ENCODE data around the gene CIB4. TPM values are rescaled to one million over a fixed set of nuclear protein-coding genes. Genes with fewer than 3 reads are reported as not detected.

The CIB4 gene
- total and polyA plus RNA-seq, 2 of the 4 experiments (the other 2 are of a cell fraction): not detected

DNA sequence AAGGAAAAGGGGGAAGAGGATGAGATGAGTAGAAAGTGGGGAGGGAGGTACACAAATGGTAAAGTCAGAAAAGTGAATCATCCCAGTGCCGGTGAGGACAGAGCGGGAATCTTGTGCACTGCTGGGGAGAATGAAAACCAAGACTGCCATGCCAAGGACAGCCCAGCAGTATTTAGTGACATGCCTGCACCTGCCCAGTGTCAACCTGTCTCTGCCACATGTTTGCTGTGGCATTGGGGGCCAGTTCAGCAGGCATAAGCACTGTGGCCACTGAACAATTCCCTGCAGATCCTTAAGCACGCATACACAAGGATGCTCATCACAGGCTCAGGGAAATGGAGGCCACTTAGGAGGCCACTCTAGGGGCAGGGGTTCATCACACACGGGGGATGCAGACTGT lies 46.2 kb upstream of the CIB4 start:
- Histone ChIP-seq H3K27me3 (ENCODE audit: control insufficient read depth, insufficient read depth, low read length) (peaks cover 78% of the 10 kb centered on the region), H2BK120ac (ENCODE audit: low read depth, low read length) (no peak overlapping the region), H3K14ac (replicated peaks; ENCODE audit: low read depth, low read length) (no peak overlapping the region), H2BK5ac (ENCODE audit: low read depth, low read length, poor library complexity, severe bottlenecking) (no peak overlapping the region), H3K9me1 (ENCODE audit: insufficient read depth, low read length) (no peaks in the 10 kb centered on the region), H2BK20ac (ENCODE audit: low read depth, low read length) (no peak overlapping the region), H3K18ac (ENCODE audit: low read depth, low read length) (no peak overlapping the region), H4K91ac (ENCODE audit: insufficient read depth, low read depth, low read length) (no peak overlapping the region), H3K4me2 (ENCODE audit: low read depth, low read length) (no peak overlapping the region), H3K9ac (ENCODE audit: low read depth, low read length) (no peak overlapping the region), H4K20me1 (ENCODE audit: insufficient read depth, low read length) (no peaks in the 10 kb centered on the region), H3K4ac (ENCODE audit: low read depth, low read length) (no peak overlapping the region), H4K8ac (ENCODE audit: low read depth in 2 of 2, low read length in 2 of 2) (no peak overlapping the region), H2AK9ac (replicated peaks; ENCODE audit: low read depth, low read length, poor library complexity) (no peak overlapping the region), H2AK5ac (ENCODE audit: low read depth, low read length) (no peak overlapping the region), H3K23ac (ENCODE audit: low read depth, low read length) (no peak overlapping the region), H4K5ac (ENCODE audit: low read depth, low read length) (no peak overlapping the region), H3K56ac (ENCODE audit: extremely low read depth, insufficient read depth, low read length) (no peak overlapping the region), H3K4me3 (ENCODE audit: insufficient read depth, low read depth, low read length) (no peak overlapping the region), H3K36me3 (ENCODE audit: control insufficient read depth, insufficient read depth, low read length) (no peaks in the 10 kb centered on the region), H3K27ac (ENCODE audit: insufficient read depth, low read length) (no peak overlapping the region), H2BK15ac (ENCODE audit: low read depth, low read length) (no peak overlapping the region), H3K9me3 (ENCODE audit: control insufficient read depth, insufficient read depth, low read length) (no peaks in the 10 kb centered on the region), H3K4me1 (ENCODE audit: control insufficient read depth, insufficient read depth, low read length) (no peaks in the 10 kb centered on the region), H2AFZ (replicated peaks; ENCODE audit: low read length, poor library complexity) (no peak overlapping the region), H3K79me1 (ENCODE audit: low read depth in 1 of 2, low read length in 2 of 2) (no peaks in the 10 kb centered on the region)
- no peak for ATAC-seq (ENCODE audit: low read depth)
- DNase-seq: no peak
- no TSS peak for BruUV-seq (replicated peaks)
- dilution Hi-C loops (cut with HindIII; ENCODE audit: low sequenced_read_pairs, unreplicated experiment): no loop called here
- WGBS, 2 experiments (ENCODE audit: extremely low coverage in 2 of 2, insufficient read length in 1 of 2): 50% methylated on average over 2 of the region's 4 CpGs; no CpG with 5 or more reads in 1 of the 2 experiments
- in situ Hi-C loops (cut with MboI; ENCODE audit: low sequenced_read_pairs): no loop called here
- POLR2A ChIA-PET (ENCODE audit: unreplicated experiment): no interaction called here
- TF ChIP-seq MAZ (IDR thresholded peaks at IDR 0.05; ENCODE audit: borderline replicate concordance, low read depth, low read length): no peak
- no peak for TF ChIP-seq MAFK (IDR thresholded peaks at IDR 0.05; ENCODE audit: low read depth, low read length)
- TF ChIP-seq CHD1 (IDR thresholded peaks at IDR 0.05; ENCODE audit: low read depth, low read length): no peak
- TF ChIP-seq, protein P1, sequence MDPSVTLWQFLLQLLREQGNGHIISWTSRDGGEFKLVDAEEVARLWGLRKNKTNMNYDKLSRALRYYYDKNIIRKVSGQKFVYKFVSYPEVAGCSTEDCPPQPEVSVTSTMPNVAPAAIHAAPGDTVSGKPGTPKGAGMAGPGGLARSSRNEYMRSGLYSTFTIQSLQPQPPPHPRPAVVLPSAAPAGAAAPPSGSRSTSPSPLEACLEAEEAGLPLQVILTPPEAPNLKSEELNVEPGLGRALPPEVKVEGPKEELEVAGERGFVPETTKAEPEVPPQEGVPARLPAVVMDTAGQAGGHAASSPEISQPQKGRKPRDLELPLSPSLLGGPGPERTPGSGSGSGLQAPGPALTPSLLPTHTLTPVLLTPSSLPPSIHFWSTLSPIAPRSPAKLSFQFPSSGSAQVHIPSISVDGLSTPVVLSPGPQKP (IDR thresholded peaks at IDR 0.05; ENCODE audit: borderline replicate concordance, low read depth, low read length): no peak
- TF ChIP-seq FOS (IDR thresholded peaks at IDR 0.05; ENCODE audit: low read depth, low read length): no peak
- TF ChIP-seq NFE2L2 (IDR thresholded peaks at IDR 0.05; ENCODE audit: low read depth, low read length): no peak
- no peak for TF ChIP-seq CEBPB (IDR thresholded peaks at IDR 0.05; ENCODE audit: low read depth, low read length)
- no peak for TF ChIP-seq SMC3 (IDR thresholded peaks at IDR 0.05; ENCODE audit: low read depth, low read length)
- TF ChIP-seq RFX5 (IDR thresholded peaks at IDR 0.05; ENCODE audit: low read depth, low read length): no peak
- TF ChIP-seq MXI1 (IDR thresholded peaks at IDR 0.05; ENCODE audit: borderline replicate concordance, low read depth, low read length): no peak
- TF ChIP-seq, protein P2, sequence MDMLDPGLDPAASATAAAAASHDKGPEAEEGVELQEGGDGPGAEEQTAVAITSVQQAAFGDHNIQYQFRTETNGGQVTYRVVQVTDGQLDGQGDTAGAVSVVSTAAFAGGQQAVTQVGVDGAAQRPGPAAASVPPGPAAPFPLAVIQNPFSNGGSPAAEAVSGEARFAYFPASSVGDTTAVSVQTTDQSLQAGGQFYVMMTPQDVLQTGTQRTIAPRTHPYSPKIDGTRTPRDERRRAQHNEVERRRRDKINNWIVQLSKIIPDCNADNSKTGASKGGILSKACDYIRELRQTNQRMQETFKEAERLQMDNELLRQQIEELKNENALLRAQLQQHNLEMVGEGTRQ (IDR thresholded peaks at IDR 0.05; ENCODE audit: low read depth, low read length): no peak
- TF ChIP-seq, protein P3, sequence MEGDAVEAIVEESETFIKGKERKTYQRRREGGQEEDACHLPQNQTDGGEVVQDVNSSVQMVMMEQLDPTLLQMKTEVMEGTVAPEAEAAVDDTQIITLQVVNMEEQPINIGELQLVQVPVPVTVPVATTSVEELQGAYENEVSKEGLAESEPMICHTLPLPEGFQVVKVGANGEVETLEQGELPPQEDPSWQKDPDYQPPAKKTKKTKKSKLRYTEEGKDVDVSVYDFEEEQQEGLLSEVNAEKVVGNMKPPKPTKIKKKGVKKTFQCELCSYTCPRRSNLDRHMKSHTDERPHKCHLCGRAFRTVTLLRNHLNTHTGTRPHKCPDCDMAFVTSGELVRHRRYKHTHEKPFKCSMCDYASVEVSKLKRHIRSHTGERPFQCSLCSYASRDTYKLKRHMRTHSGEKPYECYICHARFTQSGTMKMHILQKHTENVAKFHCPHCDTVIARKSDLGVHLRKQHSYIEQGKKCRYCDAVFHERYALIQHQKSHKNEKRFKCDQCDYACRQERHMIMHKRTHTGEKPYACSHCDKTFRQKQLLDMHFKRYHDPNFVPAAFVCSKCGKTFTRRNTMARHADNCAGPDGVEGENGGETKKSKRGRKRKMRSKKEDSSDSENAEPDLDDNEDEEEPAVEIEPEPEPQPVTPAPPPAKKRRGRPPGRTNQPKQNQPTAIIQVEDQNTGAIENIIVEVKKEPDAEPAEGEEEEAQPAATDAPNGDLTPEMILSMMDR (conservative IDR thresholded peaks at IDR 0.05; ENCODE audit: low read depth, low read length): no peak
- TF ChIP-seq POLR2A (IDR thresholded peaks at IDR 0.05; ENCODE audit: low read depth, low read length): no peak
- no peak for TF ChIP-seq BHLHE40 (IDR thresholded peaks at IDR 0.05; ENCODE audit: low read depth, low read length)
- no peak for TF ChIP-seq RAD21 (IDR thresholded peaks at IDR 0.05; ENCODE audit: low read length)
- TF ChIP-seq RCOR1 (IDR thresholded peaks at IDR 0.05; ENCODE audit: insufficient replicate concordance, low read length): no peak
- intact Hi-C loops (cut with micrococcal nuclease): no loop called here
- CTCF ChIA-PET: no interaction called here

Data from IMR-90 (cell line).